HepG2 (cell line): ENCODE data around the gene TRPV2. TPM values are rescaled to one million over a fixed set of nuclear protein-coding genes. Genes with fewer than 3 reads are reported as not detected.
A peak's percentile ranks its signal among the peaks of the same experiment; 100 is the strongest.

ENCODE experiments used
- EED ChIP-seq: sonication (generic); formaldehyde crosslinking; IDR thresholded peaks from 2 replicates; pipeline ENCODE4 v1.5.0; 2020; ENCODE audit warnings: mild to moderate bottlenecking, missing genetic modification reagents
- NRL ChIP-seq: sonication (generic); formaldehyde crosslinking; IDR thresholded peaks from 2 replicates; pipeline ENCODE4 v1.5.0; 2020; ENCODE audit warnings: missing genetic modification reagents, mild to moderate bottlenecking, moderate library complexity, borderline replicate concordance
- TBX2 ChIP-seq: sonication (generic); formaldehyde crosslinking; IDR thresholded peaks from 2 replicates; pipeline ENCODE4 v1.5.0; 2020; ENCODE audit warnings: missing genetic modification reagents, mild to moderate bottlenecking, borderline replicate concordance
- ZNF44 ChIP-seq: sonication (generic); formaldehyde crosslinking; IDR thresholded peaks from 2 replicates; pipeline ENCODE4 v1.5.1; 2020; ENCODE audit warnings: mild to moderate bottlenecking, missing genetic modification reagents
- polyA plus RNA-seq, 8 experiments: library from polyadenylated mRNA; depleted of rRNA in 3 of 8; stranded (reverse) in 7 of 8; unstranded in 1 of 8; fragments of >200 nt; fragmentation: Illumina TruSeq in 4 of 8; extraction: Trizol in 4 of 8; gene quantifications; 2 replicates each; pipeline versions ENCODE4 v1.2.1 to v1.2.3, GENCODE V29; 2011 to 2016; ENCODE audit warnings: low read depth in 4 of 8, missing spikeins in 1 of 8, mixed read lengths in 1 of 8; ENCODE audit not compliant: insufficient read depth in 1 of 8
- total RNA-seq, 5 experiments: library from RNA; depleted of rRNA; stranded (reverse); fragments of >200 nt; fragmentation: Illumina TruSeq; extraction: Trizol; gene quantifications; 2 replicates each; pipeline ENCODE4 v1.2.3, GENCODE V29; 2016; ENCODE audit warnings: low read depth in 1 of 5
- TF ChIP-seq, protein P1 (sequence below): sonication (generic); formaldehyde crosslinking; IDR thresholded peaks from 2 replicates; pipeline ENCODE4 v1.5.1; 2020; ENCODE audit warnings: mild to moderate bottlenecking, missing genetic modification reagents, moderate library complexity
- TF ChIP-seq, protein P2 (sequence below): sonication (generic); formaldehyde crosslinking; IDR thresholded peaks from one replicate; pipeline ENCODE4 v1.5.1; 2020; ENCODE audit warnings: mild to moderate bottlenecking, missing genetic modification reagents; ENCODE audit errors: not compliant biosample characterization
- TF ChIP-seq, protein P3 (sequence below): sonication (generic); formaldehyde crosslinking; IDR thresholded peaks from 2 replicates; pipeline ENCODE4 v1.4.0; 2020; ENCODE audit warnings: missing genetic modification reagents, borderline replicate concordance

TRPV2 gene
- total and polyA plus RNA-seq, 2 of the 13 experiments (the other 11 are each of a cell fraction or from before 2014, with no cell fraction given) = 13.6 to 21.3 TPM

GRCh38 chr17:16468428-16468992, 53.1 kb downstream of the TRPV2 start (continued):
- TF ChIP-seq, protein P1, sequence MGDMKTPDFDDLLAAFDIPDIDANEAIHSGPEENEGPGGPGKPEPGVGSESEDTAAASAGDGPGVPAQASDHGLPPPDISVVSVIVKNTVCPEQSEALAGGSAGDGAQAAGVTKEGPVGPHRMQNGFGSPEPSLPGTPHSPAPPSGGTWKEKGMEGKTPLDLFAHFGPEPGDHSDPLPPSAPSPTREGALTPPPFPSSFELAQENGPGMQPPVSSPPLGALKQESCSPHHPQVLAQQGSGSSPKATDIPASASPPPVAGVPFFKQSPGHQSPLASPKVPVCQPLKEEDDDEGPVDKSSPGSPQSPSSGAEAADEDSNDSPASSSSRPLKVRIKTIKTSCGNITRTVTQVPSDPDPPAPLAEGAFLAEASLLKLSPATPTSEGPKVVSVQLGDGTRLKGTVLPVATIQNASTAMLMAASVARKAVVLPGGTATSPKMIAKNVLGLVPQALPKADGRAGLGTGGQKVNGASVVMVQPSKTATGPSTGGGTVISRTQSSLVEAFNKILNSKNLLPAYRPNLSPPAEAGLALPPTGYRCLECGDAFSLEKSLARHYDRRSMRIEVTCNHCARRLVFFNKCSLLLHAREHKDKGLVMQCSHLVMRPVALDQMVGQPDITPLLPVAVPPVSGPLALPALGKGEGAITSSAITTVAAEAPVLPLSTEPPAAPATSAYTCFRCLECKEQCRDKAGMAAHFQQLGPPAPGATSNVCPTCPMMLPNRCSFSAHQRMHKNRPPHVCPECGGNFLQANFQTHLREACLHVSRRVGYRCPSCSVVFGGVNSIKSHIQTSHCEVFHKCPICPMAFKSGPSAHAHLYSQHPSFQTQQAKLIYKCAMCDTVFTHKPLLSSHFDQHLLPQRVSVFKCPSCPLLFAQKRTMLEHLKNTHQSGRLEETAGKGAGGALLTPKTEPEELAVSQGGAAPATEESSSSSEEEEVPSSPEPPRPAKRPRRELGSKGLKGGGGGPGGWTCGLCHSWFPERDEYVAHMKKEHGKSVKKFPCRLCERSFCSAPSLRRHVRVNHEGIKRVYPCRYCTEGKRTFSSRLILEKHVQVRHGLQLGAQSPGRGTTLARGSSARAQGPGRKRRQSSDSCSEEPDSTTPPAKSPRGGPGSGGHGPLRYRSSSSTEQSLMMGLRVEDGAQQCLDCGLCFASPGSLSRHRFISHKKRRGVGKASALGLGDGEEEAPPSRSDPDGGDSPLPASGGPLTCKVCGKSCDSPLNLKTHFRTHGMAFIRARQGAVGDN (CRISPR knock-in tag) = peak; percentile 24
- TF ChIP-seq, protein P2, sequence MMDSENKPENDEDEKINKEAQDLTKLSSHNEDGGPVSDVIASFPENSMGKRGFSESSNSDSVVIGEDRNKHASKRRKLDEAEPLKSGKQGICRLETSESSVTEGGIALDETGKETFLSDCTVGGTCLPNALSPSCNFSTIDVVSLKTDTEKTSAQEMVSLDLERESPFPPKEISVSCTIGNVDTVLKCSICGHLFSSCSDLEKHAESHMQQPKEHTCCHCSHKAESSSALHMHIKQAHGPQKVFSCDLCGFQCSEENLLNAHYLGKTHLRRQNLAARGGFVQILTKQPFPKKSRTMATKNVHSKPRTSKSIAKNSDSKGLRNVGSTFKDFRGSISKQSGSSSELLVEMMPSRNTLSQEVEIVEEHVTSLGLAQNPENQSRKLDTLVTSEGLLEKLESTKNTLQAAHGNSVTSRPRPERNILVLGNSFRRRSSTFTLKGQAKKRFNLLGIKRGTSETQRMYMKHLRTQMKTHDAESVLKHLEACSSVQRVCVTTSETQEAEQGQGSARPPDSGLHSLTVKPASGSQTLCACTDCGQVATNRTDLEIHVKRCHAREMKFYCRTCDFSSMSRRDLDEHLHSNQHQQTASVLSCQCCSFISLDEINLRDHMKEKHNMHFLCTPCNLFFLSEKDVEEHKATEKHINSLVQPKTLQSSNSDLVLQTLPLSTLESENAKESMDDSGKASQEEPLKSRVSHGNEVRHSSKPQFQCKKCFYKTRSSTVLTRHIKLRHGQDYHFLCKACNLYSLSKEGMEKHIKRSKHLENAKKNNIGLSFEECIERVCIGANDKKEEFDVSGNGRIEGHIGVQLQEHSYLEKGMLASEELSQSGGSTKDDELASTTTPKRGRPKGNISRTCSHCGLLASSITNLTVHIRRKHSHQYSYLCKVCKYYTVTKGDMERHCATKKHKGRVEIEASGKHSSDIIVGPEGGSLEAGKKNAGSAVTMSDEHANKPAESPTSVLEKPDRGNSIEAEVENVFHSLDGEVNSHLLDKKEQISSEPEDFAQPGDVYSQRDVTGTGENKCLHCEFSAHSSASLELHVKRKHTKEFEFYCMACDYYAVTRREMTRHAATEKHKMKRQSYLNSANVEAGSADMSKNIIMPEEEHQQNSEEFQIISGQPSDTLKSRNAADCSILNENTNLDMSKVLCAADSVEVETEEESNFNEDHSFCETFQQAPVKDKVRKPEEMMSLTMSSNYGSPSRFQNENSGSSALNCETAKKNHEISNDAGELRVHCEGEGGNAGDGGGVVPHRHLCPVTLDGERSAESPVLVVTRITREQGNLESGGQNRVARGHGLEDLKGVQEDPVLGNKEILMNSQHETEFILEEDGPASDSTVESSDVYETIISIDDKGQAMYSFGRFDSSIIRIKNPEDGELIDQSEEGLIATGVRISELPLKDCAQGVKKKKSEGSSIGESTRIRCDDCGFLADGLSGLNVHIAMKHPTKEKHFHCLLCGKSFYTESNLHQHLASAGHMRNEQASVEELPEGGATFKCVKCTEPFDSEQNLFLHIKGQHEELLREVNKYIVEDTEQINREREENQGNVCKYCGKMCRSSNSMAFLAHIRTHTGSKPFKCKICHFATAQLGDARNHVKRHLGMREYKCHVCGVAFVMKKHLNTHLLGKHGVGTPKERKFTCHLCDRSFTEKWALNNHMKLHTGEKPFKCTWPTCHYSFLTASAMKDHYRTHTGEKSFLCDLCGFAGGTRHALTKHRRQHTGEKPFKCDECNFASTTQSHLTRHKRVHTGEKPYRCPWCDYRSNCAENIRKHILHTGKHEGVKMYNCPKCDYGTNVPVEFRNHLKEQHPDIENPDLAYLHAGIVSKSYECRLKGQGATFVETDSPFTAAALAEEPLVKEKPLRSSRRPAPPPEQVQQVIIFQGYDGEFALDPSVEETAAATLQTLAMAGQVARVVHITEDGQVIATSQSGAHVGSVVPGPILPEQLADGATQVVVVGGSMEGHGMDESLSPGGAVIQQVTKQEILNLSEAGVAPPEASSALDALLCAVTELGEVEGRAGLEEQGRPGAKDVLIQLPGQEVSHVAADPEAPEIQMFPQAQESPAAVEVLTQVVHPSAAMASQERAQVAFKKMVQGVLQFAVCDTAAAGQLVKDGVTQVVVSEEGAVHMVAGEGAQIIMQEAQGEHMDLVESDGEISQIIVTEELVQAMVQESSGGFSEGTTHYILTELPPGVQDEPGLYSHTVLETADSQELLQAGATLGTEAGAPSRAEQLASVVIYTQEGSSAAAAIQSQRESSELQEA (CRISPR knock-in tag) = no peak
- TF ChIP-seq TBX2 (CRISPR knock-in tag) = peak; percentile 63; the same call in 1 of the 2 replicates
- TF ChIP-seq, protein P3, sequence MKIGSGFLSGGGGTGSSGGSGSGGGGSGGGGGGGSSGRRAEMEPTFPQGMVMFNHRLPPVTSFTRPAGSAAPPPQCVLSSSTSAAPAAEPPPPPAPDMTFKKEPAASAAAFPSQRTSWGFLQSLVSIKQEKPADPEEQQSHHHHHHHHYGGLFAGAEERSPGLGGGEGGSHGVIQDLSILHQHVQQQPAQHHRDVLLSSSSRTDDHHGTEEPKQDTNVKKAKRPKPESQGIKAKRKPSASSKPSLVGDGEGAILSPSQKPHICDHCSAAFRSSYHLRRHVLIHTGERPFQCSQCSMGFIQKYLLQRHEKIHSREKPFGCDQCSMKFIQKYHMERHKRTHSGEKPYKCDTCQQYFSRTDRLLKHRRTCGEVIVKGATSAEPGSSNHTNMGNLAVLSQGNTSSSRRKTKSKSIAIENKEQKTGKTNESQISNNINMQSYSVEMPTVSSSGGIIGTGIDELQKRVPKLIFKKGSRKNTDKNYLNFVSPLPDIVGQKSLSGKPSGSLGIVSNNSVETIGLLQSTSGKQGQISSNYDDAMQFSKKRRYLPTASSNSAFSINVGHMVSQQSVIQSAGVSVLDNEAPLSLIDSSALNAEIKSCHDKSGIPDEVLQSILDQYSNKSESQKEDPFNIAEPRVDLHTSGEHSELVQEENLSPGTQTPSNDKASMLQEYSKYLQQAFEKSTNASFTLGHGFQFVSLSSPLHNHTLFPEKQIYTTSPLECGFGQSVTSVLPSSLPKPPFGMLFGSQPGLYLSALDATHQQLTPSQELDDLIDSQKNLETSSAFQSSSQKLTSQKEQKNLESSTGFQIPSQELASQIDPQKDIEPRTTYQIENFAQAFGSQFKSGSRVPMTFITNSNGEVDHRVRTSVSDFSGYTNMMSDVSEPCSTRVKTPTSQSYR (CRISPR knock-in tag) = peak; percentile 88; the same call in 1 of the 2 replicates
- no peak for TF ChIP-seq EED
- TF ChIP-seq ZNF44 (CRISPR knock-in tag) = no peak
- no peak for TF ChIP-seq NRL (CRISPR knock-in tag)
